Activated CD8-positive, alpha-beta memory T cell treated with anti-CD3 and anti-CD28 coated beads for 1 hour (primary cell): ENCODE measurements around the gene TMEM98.
"Not testable (repeated sequence)": the region's sequence is repeated elsewhere in the genome, so short reads cannot be mapped to it uniquely, and the experiment has no call there.

Source experiments
- DNase-seq, 2 donors: peaks; one replicate each; pipeline ENCODE4 v3.0.0-alpha.2; 2020; ENCODE audit warnings: low read depth in 1 of 2; ENCODE audit errors: extremely low read depth in 1 of 2

The TMEM98 gene, protein sequence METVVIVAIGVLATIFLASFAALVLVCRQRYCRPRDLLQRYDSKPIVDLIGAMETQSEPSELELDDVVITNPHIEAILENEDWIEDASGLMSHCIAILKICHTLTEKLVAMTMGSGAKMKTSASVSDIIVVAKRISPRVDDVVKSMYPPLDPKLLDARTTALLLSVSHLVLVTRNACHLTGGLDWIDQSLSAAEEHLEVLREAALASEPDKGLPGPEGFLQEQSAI

DNA sequence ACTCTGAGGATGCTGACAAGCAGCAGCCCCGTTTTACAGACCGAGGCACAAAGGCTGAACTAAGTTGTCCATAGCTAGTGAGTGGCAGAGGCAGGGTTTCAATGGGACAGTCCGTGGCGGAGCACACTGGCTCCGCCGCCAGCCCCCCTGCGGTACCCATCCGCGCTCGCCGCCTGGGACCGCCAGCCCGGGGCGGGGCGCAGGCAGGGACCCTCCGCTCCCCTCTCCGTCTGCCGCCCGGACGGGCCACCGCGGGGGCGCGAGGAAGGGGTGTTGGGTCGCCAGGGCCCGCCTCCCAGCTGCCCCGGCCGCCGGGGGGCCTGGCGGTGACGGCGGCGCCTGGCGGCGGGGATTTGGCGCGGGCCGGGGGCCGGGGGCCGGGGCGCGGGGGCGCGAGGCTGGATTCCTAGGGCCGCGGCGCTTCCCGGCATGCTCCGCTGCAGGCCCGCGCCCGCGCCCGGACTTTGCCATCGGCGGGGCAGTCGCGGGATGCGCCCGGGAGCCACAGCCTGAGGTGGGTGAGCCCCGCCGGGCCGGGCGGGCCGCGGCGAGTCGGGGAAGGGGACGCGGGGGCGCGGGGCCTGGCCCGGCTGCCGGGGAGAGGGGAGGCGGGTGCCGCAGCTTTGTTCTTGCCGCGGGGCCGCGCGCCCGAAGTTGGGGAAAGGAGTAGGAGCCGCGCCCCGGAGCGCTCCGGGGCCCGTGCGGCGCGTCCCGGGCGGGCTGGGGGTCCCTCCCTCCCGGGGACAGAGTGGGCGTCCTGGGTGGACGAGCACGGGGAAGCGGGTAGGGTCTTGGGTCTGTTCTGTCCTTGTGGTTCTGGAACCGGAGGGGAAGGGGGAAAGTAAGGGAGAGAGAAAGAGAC, at the start of gene TMEM98:
Gene TMEM98 (plus strand): TSS at position 430 of the 862 bp plus-strand sequence. CDS start 3,376 bp downstream, outside the sequence.
- no peak for DNase-seq

DNA sequence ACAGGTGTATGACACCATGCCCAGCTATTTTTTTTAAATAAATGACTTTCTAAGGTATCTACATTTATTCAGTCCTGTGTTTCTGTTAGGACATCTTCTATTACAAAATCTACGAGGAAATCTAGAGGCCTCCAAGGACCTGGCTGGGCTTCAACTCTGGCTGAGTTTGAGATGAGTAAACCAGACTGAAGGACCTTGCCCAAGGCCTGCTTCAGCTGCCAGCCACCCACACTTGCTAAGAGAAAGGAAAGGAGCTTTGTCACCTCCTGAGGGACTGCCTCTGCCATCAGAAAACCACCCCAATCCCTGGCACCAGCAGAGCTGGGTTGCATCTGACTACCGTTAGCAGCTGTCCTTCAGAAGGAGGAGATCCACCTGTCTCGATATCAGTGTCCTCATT, 49.7 kb upstream of the TMEM98 start:
- DNase-seq, result no peak

- DNase-seq, result no peak
Observed at GRCh38 chr17:32879134-32879533, 48.8 kb upstream of the TMEM98 start.

GRCh38 chr17:32880671-32881453, 47.1 kb upstream of the TMEM98 start:
- DNase-seq, result no peak

GRCh38 chr17:32882029-32882428, 45.9 kb upstream of the TMEM98 start:
- DNase-seq, result no peak

DNA sequence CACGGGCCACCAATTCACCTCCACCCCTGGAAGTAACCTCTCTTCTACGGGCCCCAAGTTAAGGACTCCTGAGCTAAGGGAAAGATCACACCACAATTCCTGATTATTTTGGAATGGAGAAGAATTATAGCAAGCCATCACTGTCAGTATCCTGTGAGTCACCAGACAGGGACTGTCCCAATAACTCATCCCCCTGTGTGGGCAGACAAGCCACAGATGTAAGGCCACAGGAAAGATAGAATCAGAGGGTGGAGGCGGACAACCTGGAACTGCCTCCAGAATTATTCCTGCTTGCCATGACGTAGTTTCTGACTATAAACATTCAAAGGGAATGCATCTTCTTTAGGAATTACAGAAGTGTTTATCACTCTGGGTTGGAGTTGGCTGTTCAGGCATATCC, 45.2 kb upstream of the TMEM98 start:
- no peak for DNase-seq

DNA sequence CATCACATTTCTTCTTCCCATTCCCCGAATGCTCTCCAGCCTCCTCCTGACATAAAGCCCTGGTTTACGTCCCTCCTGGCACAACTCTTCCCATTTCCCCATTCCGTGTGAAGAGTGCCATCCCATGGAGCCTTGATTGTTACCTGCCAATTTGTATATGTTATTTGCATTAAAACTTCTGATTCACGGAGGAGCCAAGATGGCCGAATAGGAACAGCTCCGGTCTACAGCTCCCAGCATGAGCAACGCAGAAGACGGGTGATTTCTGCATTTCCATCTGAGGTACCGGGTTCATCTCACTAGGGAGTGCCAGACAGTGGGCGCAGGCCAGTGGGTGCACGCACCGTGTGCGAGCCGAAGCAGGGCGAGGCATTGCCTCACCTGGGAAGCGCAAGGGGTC, 41.0 kb upstream of the TMEM98 start:
- not testable (repeated sequence) for DNase-seq

DNA sequence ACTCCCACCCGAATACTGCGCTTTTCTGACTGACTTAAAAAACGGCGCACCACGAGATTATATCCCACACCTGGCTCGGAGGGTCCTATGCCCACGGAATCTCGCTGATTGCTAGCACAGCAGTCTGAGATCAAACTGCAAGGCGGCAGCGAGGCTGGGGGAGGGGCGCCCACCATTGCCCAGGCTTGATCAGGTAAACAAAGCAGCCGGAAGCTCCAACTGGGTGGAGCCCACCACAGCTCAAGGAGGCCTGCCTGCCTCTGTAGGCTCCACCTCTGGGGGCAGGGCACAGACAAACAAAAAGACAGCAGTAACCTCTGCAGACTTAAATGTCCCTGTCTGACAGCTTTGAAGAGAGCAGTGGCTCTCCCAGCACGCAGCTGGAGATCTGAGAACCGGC, 40.5 kb upstream of the TMEM98 start:
- not testable (repeated sequence) for DNase-seq

- DNase-seq, result no peak
Observed at GRCh38 chr17:32894245-32894644, 33.7 kb upstream of the TMEM98 start.

- no peak for DNase-seq
Observed at GRCh38 chr17:32896647-32897258, 31.2 kb upstream of the TMEM98 start.

GRCh38 chr17:32899236-32900013, 28.5 kb upstream of the TMEM98 start:
- DNase-seq, result no peak

DNA sequence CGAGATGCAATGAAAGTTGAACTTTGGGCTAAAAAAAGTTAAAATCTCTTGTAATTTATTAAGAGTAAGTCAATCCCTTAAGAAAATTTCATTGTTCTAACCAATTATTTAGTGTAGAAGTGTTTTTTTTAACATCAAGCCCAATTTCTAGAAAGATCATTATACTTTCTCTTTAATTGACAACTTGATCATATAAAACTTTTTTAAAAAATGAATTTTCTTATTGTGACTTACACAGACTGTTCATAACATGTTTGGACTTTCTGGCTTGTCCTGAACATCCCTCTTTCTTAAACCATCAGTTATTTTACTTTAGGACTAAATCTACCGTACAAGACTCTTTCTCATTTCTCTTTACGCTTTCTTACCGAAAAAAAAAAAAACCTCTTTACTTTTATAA, 26.2 kb upstream of the TMEM98 start:
- DNase-seq, result no peak

GRCh38 chr17:32903774-32904673, 23.9 kb upstream of the TMEM98 start:
- no peak for DNase-seq

GRCh38 chr17:32904891-32905290, 23.1 kb upstream of the TMEM98 start:
- DNase-seq, result no peak

DNA sequence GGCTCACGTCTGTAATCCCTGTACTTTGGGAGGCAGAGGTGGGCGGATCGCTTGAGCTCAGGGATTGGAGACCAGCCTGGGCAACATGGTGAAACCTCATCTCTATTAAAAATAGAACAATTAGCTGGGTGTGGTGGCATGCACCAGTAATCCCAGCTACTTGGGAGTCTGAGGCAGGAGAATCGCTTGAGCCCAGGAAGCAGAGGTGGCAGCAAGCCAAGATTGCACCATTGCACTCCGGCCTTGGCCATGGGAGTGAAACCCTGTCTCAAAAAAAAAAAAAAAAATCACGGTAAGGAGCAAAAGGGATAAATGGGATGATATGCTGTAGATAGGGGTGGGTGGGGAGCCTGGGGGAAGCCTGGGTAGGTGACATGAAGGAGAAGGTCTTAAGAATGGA, 20.4 kb upstream of the TMEM98 start:
- DNase-seq, result no peak

GRCh38 chr17:32909787-32910369, 18.1 kb upstream of the TMEM98 start:
- peak in 1 of 2 donors; percentile 17 for DNase-seq

DNA sequence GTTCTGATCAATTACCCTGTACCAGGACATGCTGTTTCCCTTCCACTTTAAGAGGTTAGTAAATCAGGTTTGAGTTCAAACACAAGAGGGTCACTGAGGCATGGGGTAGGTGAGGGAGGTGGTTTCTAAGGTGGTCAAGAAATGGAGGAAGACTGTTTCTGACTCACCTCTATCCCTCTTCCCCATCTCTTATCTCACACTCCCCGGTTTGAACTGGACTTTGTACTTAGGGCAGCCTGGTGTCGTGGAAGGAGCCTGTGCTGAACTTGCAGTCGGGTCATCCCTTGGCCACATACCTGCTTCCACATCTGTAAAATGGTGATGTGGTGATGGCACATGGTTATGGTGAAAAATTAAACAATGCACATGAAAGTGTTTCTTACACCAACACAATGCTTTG, 17.2 kb upstream of the TMEM98 start:
- no peak for DNase-seq

DNA sequence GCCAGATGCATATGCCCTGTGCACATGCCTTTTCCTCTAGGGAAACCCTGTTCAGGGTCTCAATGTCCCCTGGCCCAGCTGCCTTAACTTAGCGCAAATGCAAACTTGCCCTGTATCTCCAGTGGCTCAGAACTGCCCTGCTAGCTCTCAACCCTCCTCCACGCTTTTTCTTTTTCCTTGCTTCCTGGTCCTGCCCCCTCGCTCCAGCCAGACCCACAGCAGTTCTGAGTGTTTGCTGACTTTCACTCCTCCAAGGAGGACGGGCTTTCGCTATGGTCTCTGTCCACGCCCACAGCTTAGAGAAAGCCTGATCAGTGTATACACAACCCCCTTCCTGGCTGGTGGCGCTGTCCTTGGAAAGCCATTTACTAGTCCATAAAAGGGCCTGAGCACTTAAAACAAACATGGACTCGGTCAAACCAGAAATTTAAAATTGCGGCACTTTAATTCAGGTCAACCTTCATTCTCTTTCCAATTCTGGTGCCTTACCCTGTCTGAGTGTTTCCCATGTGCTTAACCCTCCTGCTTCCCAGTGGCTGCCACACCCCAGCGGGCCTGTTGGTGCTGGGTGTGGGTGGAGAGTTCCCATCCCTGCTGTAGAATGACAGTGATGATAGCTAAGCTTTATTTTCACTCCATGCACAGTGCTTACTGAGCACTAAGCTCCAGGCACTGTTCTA, 15.6 kb upstream of the TMEM98 start:
- no peak for DNase-seq
